Mucosa of rectum (tissue), 2 donors: ENCODE measurements around the gene CALHM3.
"Not testable (repeated sequence)": the region's sequence is repeated elsewhere in the genome, so short reads cannot be mapped to it uniquely, and the experiment has no call there.

Experiments used
- H3K27ac ChIP-seq, 2 donors: one replicate each; pipeline ENCODE4 v1.7.0; 2013; ENCODE audit warnings: inconsistent platforms in 2 of 2, low read depth in 2 of 2, low read length in 2 of 2
- H3K27me3 ChIP-seq, 2 donors: one replicate each; pipeline ENCODE4 v1.7.0; 2013; ENCODE audit warnings: low read length in 2 of 2; ENCODE audit not compliant: control insufficient read depth in 2 of 2, insufficient read depth in 2 of 2
- H3K36me3 ChIP-seq, 2 donors: one replicate each; pipeline ENCODE4 v1.7.0; 2013; ENCODE audit warnings: low read length in 2 of 2; ENCODE audit not compliant: control insufficient read depth in 2 of 2, insufficient read depth in 2 of 2
- H3K4me1 ChIP-seq, 2 donors: one replicate each; pipeline ENCODE4 v1.7.0; 2013; ENCODE audit warnings: low read length in 2 of 2, mild to moderate bottlenecking in 1 of 2; ENCODE audit not compliant: control insufficient read depth in 2 of 2, insufficient read depth in 2 of 2
- H3K4me3 ChIP-seq, 2 donors: one replicate each; pipeline ENCODE4 v1.7.0; 2013; ENCODE audit warnings: low read length in 2 of 2
- H3K9ac ChIP-seq, 2 donors: one replicate each; pipeline ENCODE4 v1.7.0; 2013; ENCODE audit warnings: low read length in 2 of 2, low read depth in 1 of 2, mild to moderate bottlenecking in 1 of 2
- H3K9me3 ChIP-seq, 2 donors: one replicate each; pipeline ENCODE4 v1.7.0; 2013; ENCODE audit warnings: low read length in 2 of 2; ENCODE audit not compliant: control insufficient read depth in 2 of 2
- donor health status: healthy.
- donor health status: Normal muscosa, but diverticular disease.

The CALHM3 gene

DNA sequence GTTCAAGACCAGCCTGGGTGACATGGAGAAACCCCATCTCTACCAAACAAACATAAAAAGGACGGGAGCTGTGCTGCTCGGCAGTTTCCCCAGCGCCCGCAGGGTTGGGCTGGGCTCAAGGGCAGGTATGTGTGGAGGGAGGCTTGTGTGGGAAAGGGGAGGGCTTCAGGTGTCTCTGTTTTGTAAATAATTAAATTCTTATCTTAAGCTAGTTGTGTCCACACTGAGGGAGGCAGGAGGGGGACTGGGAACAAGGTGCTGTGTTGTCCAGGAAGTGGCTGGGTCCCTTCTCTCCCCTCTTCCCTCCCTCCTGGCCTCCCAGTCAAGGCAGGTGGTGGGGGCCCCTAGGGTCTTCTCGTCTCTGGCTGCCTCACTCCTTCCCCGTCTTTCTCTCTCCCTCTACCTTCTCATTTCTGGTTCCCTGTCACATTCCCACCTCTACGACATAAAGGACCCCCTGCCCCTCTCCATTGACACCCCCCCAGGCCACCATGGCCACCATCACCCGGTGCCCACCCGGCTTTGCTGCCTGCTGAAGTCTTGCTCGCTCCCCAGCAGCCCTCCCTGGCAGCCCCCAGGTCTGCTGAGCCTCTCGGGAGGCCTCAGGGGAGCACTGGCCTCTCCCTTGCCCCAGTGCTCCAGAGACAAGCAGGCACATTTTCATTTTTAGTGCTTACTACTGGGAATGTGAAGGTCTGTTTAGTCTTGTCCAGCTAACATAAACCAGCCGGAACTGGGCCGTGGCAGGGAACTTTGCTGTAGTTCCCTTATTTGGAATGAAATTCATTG is 33.7 kb upstream of the CALHM3 start:
- Histone ChIP-seq H3K27me3 (no peaks in the 10 kb centered on the region), H3K4me3 (no peak overlapping the region), H3K9me3 (no peaks in the 10 kb centered on the region), H3K4me1 (peaks cover 17 to 25% of the 10 kb centered on the region in 2 donors), H3K36me3 (no peaks in the 10 kb centered on the region), H3K27ac (peak overlapping the region; percentile 58 to 60), H3K9ac (peak overlapping the region in 1 of 2 donors; percentile 34)

DNA sequence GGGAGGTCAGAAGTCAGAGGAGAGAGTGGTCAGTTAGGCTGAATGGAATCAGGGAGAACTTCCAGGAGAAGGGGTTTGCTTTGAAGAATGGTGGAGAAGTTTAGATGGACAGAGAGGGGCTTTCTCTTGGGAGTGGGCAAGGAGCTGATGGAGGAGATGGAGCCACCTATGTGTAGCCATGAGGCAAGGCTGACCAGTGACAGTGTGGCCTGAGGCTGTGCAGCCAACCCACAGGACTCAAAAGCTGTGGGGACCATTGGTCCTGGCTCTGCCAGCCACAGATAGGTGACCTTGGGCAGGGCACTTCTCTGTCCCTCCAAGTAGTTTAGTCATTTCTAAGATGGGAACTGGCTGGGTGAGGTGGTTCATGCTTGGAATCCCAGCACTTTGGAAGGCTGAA is 33.1 kb upstream of the CALHM3 start:
- peaks cover 21 to 25% of the 10 kb centered on the region in 2 donors for H3K4me1 ChIP-seq
- peak overlapping the region; percentile 16 to 45 for H3K27ac ChIP-seq
- no peaks in the 10 kb centered on the region for H3K9me3 ChIP-seq
- H3K9ac ChIP-seq, result no peak overlapping the region
- no peak overlapping the region for H3K4me3 ChIP-seq
- H3K36me3 ChIP-seq, result no peaks in the 10 kb centered on the region
- no peaks in the 10 kb centered on the region for H3K27me3 ChIP-seq

DNA sequence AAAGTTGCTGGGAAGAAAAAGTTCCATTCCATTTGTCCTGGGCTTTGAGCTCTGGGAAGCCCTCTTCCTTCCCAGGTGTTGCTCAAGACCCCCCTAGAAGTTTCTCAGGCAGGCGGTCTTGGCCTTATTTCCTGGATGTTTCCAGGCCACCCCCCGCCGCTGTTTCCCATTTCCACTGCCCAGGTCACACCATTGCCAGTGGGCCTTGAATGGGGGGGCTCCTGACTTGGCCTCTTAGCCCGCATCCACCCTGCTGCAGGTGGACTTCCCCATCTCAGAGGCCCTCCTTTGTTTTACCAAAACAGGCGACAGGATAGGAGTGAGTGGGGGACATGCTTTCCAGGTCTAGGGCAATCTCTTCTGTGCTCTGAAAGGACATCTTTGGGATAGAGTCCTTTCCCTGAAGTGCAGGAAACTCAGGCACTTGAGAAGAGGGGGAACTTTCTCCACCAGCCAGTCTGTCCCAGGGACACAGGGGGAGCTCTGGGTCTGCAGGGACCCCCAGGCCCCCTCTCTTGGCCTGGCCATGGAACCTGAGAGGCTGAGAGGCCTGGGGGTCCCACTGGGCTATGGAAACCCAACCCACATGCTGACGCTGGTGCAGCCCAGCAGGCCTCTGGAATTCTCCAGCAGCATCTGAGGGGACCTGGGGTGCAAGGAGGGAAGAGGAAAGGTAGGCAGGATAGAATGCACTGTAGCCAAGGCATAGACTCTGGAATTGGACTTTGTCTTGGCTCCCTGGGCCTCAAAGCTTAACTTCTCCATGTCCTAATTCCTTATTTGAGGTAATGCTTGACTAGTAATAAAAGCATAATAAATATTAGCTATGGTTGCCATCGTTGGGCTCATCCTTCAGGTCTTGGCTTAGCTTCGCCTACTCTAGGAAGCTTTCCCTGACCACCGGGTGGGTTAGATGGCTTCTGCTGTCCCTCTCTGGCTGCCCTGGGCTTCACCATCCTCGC is 32.0 kb upstream of the CALHM3 start:
- Histone ChIP-seq H3K27me3 (no peaks in the 10 kb centered on the region), H3K9ac (no peak overlapping the region), H3K27ac (no peak overlapping the region), H3K4me1 (peaks cover 21 to 25% of the 10 kb centered on the region in 2 donors), H3K4me3 (no peak overlapping the region), H3K9me3 (no peaks in the 10 kb centered on the region), H3K36me3 (no peaks in the 10 kb centered on the region)

DNA sequence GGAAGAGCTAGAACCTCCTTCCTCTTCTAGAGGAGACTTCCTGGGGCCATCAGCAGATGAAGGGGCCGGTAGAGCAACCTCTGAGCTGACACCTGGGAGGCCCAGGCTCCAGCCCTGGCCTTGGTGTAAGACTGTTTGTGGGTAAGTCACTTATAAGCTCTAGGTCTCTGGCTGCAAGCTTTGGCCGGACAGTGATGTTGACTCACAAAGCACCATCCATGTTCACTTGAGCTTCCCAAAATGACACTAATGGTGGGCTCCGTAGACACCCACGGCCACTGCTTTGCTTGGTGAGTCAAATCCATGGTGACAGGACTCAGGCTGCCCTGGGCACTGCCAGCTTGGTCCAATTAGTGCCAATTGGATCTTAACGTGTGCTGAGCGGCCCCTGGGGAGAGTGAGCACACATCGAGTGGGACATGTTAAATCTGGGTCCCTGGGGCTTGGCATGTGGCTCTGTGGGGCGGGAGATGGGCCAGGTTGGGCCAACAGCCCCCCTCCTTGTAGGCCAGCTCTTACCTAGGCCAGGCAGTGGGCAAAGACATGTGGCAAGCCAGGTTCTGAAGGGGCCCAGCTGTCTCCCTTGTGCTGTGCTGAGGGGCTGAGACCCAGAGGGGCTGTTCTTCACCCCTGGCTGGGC is 31.1 kb upstream of the CALHM3 start:
- H3K9me3 ChIP-seq, result no peaks in the 10 kb centered on the region
- H3K27me3 ChIP-seq, result no peaks in the 10 kb centered on the region
- H3K27ac ChIP-seq, result no peak overlapping the region
- peaks cover 19 to 21% of the 10 kb centered on the region in 2 donors for H3K4me1 ChIP-seq
- H3K4me3 ChIP-seq, result no peak overlapping the region
- H3K9ac ChIP-seq, result no peak overlapping the region
- no peaks in the 10 kb centered on the region for H3K36me3 ChIP-seq

DNA sequence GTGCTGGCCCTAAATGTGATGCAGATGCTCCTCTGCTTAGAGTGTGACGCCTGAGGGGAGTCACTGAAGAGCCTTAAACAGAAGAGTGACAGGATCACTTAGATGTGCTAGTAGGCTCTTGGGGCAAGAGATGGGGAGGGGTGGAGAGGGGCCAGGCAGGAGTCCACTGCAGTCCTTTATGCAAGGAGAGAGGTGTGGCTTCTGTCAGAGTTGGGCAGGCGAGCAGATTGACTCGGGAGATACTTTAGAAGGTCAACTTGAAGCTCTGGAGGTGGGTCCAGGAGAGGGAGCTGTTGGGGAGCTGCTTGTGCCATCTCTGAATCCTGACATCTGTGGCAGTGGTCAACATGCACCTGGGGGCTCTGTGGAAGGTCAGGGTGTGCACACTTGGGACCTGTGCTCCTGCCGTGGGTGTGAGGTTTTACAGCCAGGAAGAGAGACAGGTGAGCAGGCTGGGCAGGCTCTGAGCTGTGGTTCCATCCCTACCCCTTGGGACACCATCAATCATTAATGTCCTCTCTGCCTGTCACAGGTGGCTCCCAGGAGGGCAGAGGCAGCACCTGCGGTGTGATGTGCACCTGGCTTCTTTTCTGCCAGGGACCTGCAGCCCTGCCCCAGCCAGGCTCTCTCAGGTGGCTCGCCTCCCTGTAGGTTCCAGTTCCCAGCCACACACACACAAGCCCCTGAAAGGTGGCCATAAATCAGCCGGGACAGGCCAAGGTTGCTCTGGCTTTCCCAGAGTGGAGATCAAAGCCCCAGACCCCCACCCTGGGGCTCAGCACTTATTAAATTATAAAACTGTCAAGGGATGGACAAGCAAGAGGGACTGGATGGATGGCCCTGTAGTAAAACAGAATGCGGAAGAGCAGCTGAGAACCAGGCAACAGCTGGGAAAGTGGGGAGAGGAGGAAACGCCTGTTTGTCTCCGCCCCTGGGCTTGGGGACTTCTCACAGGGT is 28.5 kb upstream of the CALHM3 start:
- Histone ChIP-seq H3K4me1 (peaks cover 6 to 8% of the 10 kb centered on the region in 2 donors), H3K27ac (peak overlapping the region; percentile 2 to 29), H3K4me3 (no peak overlapping the region), H3K36me3 (no peaks in the 10 kb centered on the region), H3K27me3 (no peaks in the 10 kb centered on the region), H3K9me3 (no peaks in the 10 kb centered on the region), H3K9ac (no peak overlapping the region)

DNA sequence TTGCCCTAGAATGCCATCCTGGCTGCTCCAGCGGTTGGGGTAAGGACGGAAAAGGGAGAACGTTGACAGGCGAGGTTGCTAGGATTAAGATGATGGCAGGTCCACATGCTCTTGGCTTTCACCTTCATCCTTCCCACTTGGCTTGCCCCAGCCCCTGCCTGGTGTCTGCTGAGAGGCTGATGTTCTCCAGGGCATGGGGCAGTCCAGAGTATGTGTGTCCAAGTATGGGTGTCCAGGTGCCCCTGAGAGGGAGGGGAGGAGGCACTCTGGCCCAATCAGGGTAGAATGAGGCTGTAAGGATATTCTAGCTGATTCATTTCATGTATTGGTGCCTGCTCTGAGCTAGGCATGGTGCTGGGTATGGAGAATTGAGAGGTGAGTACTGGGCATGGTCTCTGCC is 27.0 kb upstream of the CALHM3 start:
- Histone ChIP-seq H3K27me3 (no peaks in the 10 kb centered on the region), H3K4me1 (peaks cover 0 to 4% of the 10 kb centered on the region in 2 donors), H3K4me3 (no peak overlapping the region), H3K9me3 (no peaks in the 10 kb centered on the region), H3K9ac (no peak overlapping the region), H3K36me3 (no peaks in the 10 kb centered on the region), H3K27ac (no peak overlapping the region)

GRCh38 chr10:103504181-103504783 is 25.2 kb upstream of the CALHM3 start:
- Histone ChIP-seq H3K36me3 (no peaks in the 10 kb centered on the region), H3K9me3 (no peaks in the 10 kb centered on the region), H3K9ac (no peak overlapping the region), H3K4me3 (no peak overlapping the region), H3K27me3 (no peaks in the 10 kb centered on the region), H3K27ac (no peak overlapping the region), H3K4me1 (peaks cover 0 to 4% of the 10 kb centered on the region in 2 donors)

GRCh38 chr10:103503777-103504176 is 24.7 kb upstream of the CALHM3 start:
- H3K36me3 ChIP-seq, H3K27ac ChIP-seq, H3K27me3 ChIP-seq, H3K9me3 ChIP-seq, H3K4me3 ChIP-seq, H3K4me1 ChIP-seq, H3K9ac ChIP-seq: not testable (repeated sequence)
